ENCODE results near the gene NFS1.

NFS1 gene

GRCh38 chr20:35680452-35681183 lies 18.5 kb downstream of the NFS1 start:
- in situ Hi-C loops (cut with HindIII; ENCODE audit: low sequenced_read_pairs): no loop called here

DNA sequence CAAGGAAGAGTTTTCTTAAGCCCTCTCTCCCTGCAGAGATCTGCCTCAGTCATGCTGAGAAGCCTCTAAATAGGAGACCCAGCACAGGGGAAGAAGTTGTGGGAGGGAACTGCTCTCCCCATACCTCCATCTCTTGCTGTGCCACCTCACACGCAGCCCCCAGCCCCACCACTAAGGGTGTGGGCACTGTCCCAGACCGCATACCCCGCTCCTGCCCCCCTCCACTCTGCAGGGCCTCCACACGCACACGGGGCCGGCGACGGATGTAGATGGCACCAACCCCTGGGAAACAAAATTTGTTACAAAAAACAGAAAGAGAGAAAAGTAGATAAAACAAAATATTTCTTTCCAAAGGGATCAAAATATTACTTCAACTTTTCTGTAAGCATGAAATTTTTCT lies 24.2 kb downstream of the NFS1 start:
- in situ Hi-C loops (cut with HindIII; ENCODE audit: low sequenced_read_pairs): no loop called here

GRCh38 chr20:35673884-35674283 lies 25.3 kb downstream of the NFS1 start:
- in situ Hi-C loops (cut with HindIII; ENCODE audit: low sequenced_read_pairs): no loop called here

- in situ Hi-C loops (cut with HindIII; ENCODE audit: low sequenced_read_pairs): no loop called here
These were observed 29.5 kb downstream of the NFS1 start for GRCh38 chr20:35669681-35670080.

DNA sequence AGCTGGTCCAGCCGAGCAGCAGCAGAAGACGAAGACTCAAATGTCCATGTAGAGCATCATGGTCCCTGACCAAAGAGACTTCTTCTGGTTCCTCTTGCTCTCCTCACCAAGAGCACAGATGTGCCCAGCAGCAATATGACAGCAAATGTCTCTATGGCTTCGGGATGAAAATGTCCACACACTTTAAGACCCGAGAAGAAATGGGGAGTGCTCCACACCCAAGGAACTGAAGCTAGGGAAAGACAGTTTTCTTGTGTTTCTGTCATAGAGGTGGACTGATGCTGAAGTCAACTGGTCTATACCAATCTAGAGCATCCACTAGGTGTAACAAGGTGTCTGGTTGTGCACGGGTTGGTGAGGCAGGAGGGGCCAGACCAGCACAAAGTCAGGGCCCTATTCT lies 29.9 kb downstream of the NFS1 start:
- in situ Hi-C loops (cut with HindIII; ENCODE audit: low sequenced_read_pairs): no loop called here

DNA sequence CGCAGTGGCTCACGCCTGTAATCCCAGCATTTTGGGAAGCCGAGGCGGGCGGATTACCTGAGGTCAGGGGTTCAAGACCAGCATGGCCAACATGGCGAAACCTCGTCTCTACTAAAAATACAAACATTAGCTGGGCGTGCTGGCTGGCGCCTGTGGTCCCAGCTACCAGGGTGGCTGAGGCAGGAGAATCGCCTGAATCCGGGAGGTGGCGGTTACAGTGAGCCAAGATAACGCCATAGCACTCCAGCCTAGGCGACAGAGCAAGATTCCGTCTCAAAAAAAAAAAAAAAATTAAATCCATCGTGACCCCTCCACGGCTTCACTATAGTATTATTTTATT lies 33.2 kb downstream of the NFS1 start:
- in situ Hi-C loops (cut with HindIII; ENCODE audit: low sequenced_read_pairs): no loop called here

- in situ Hi-C loops (cut with HindIII; ENCODE audit: low sequenced_read_pairs): no loop called here
These were observed 34.5 kb downstream of the NFS1 start, which contains the start of the genes CPNE1 and RBM12 for GRCh38 chr20:35664466-35665206. CPNE1 (minus strand) TSS chr20:35664900; CDS start chr20:35632923, 31,977 bp downstream. RBM12 (minus strand) TSS chr20:35664900; CDS start chr20:35655322, 9,578 bp downstream.

DNA sequence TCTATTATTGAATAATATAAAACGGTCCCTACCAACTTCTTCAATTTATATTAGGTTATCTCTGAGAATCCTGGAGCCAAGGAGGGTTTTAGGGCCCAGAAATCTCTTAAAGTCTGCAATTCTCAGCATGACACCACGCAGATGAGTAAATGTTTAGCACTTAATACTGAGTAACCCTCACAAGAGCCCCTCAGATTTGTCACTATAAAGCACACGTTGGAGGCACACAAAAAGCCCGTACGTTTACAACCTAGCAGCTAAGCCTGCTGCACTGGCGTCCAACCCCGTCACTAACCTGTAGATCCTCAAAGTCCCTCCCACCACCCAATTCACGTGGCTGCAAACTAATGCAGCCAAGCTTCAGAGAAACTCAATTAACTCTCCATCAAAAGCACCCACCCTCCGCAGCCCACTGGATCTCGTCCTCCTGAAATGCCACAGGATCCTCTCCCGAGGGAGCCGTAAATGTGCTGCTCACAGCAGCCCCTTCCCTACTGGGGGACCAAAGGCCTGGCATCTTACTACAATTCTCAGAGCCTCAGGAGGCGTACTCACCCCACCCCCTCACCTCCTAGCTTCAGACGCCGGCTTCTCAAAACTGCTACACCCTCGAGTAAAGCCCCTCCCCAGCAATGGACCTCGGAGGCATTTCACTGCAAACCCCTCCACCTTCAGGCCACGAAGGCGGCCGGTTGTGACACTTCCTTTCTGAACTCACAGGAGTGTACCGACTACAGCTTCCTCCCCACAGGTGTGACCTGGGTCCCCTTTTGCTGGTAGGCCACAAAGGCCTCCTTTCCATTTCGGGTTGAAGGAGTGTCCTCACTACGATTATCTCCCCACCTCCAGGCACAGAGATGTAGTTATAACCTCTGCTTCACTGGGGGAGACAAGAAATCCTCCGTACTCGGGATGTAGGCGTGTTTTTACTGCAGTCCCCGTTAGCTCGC lies 35.4 kb downstream of the NFS1 start:
- in situ Hi-C loops (cut with HindIII; ENCODE audit: low sequenced_read_pairs): no loop called here

- in situ Hi-C loops (cut with HindIII; ENCODE audit: low sequenced_read_pairs): no loop called here
These were observed 36.6 kb downstream of the NFS1 start for GRCh38 chr20:35662551-35662950.

DNA sequence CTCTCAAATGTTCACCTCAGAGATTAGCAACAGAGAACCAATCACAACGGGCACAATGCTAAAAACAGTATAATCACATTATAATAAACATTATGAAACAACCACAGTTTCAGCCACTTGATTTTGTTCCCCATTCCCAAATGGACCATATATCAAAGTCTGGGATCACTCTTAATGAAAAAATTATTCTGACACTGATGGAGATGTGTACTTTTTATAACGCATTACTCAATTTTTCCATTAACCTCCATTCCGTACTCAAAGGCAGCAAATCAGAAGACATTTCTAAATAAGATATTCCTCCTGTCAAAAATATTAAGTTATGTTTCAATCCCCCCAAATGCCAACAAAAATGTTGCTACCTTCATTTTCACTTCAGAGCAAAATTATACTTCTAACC lies 37.2 kb downstream of the NFS1 start:
- in situ Hi-C loops (cut with HindIII; ENCODE audit: low sequenced_read_pairs): no loop called here

DNA sequence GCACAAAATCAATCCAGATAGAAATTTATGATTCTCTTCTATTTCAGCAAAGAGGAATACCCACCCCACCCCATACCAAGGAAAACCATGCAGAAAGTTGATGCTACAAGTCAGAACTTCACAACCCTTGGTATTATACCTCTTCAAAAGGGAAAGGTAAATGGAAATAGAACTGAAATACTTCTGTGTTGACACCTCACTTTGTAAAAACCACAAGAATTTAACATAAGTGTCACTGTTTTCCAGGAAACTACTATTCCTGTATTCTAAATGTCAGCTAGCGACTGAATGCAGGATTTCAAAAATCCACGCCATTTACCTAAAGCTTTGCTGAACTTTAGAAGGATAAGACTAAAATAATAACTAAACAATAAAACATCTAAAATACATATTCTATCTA lies 38.1 kb downstream of the NFS1 start:
- in situ Hi-C loops (cut with HindIII; ENCODE audit: low sequenced_read_pairs): no loop called here

- in situ Hi-C loops (cut with HindIII; ENCODE audit: low sequenced_read_pairs): no loop called here
These were observed 38.8 kb downstream of the NFS1 start for GRCh38 chr20:35660122-35660937.

GRCh38 chr20:35657271-35657670 lies 41.9 kb downstream of the NFS1 start:
- in situ Hi-C loops (cut with HindIII; ENCODE audit: low sequenced_read_pairs): no loop called here

GRCh38 chr20:35654415-35654814 lies 44.7 kb downstream of the NFS1 start:
- in situ Hi-C loops (cut with HindIII; ENCODE audit: low sequenced_read_pairs): no loop called here

DNA sequence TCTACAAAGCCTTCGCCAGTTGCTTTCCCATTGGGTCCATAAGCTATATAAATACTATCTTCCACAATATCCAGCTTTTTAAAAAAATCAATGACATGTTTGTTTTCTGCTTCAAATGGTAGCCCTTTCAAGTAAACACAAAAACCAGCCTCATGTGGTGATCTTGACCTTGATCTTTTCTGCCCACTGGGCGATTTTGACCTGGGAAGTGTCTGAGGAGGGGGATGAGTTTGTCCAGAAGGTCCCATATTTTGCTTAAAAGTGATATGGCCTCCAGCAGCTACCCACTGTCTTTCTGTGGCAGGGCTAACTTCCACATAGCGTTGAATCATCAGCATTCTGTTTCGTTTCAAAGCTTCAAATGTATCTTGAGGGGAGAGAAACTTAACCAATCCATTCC lies 45.3 kb downstream of the NFS1 start:
- in situ Hi-C loops (cut with HindIII; ENCODE audit: low sequenced_read_pairs): no loop called here

DNA sequence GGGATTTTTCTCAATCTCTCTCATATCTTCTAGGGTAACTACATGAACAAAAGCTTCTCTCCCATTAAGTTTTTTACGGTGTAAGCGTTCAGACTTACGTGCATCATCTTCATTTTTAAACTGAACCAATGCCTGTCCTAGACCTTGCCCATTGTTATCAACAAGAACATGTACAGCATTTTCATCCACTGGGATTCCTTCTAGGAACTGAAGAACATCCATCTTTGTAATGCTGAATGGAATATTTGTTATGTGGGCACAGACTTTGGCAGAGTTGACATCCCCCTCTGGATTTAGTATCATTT lies 45.8 kb downstream of the NFS1 start:
- in situ Hi-C loops (cut with HindIII; ENCODE audit: low sequenced_read_pairs): no loop called here

DNA sequence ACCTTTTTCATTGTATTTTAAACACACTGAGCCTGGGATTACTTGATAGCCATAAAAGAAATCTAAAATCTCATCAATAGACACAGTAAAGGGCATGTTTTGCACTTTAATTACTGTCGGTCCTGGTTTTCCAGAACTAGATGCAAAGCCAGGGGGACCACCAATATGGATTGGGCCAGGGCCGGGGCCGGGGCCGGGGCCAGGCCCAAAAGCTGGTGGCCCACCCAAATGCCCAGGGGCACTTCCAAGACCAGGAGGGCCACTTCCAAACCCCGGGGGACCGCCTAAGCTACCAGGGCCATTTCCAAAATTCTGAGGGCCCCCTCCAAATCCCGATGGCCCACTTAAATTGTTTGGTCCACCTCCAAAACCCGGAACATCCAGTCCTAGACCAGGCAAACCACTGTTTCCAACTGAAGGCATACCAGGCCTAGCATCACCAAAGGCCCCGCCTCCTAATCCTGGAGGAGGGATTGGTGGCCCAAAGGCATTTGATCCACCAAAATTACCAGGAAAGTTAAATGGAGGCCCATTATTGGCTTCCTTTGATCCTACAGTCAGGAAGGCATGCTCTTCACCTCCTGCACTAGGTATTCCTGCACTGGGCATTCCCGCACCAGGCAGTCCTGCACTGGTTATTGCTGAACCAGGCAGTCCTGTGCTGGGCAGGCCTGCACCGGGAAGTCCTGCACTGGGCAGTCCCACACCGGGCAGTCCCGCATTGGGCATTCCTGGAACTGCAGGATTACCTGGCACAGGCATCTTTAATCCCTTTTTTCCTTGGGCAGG lies 46.3 kb downstream of the NFS1 start:
- in situ Hi-C loops (cut with HindIII; ENCODE audit: low sequenced_read_pairs): no loop called here

GRCh38 chr20:35651958-35652357 lies 47.2 kb downstream of the NFS1 start:
- in situ Hi-C loops (cut with HindIII; ENCODE audit: low sequenced_read_pairs): no loop called here

GRCh38 chr20:35650632-35651031 lies 48.5 kb downstream of the NFS1 start:
- in situ Hi-C loops (cut with HindIII; ENCODE audit: low sequenced_read_pairs): no loop called here

- in situ Hi-C loops (cut with HindIII; ENCODE audit: low sequenced_read_pairs): loop anchor here (10.0 kb wide), 1 partner anchor 174 kb away; no protein-coding TSS in a partner anchor
These were observed 50.3 kb downstream of the NFS1 start for GRCh38 chr20:35648836-35649235.

Measured in DLD1 (cell line).